Smooth muscle cell (in vitro differentiated cells): ENCODE results near the gene SHBG. TPM values are rescaled to one million over a fixed set of nuclear protein-coding genes. Genes with fewer than 3 reads are reported as not detected.

Source experiments
- DNase-seq: peaks from one replicate; lab custom pipeline; 2025; ENCODE audit not compliant: unreplicated experiment; lab: John Stamatoyannopoulos, UW
- H2AFZ ChIP-seq: fragments of 200-600 bp; sonication (generic); 2 replicates; pipeline ENCODE4 v1.6.0; 2016; ENCODE audit warnings: antibody characterized with exemption, low read depth, mild to moderate bottlenecking
- H3F3A ChIP-seq: fragments of 200-600 bp; sonication (generic); 2 replicates; pipeline ENCODE4 v1.6.0; 2017; ENCODE audit warnings: antibody characterized with exemption, low read depth
- H3K27ac ChIP-seq: fragments of 200-600 bp; sonication (generic); 2 replicates; pipeline ENCODE4 v1.5.1; 2016; ENCODE audit warnings: low read depth, mild to moderate bottlenecking
- H3K27me3 ChIP-seq: fragments of 200-600 bp; sonication (generic); 2 replicates; pipeline ENCODE4 v1.6.1; 2016; ENCODE audit warnings: low read depth, mild to moderate bottlenecking
- H3K36me3 ChIP-seq: fragments of 200-600 bp; sonication (generic); 2 replicates; pipeline ENCODE4 v1.5.1; 2016; ENCODE audit warnings: low read depth
- H3K4me1 ChIP-seq: fragments of 200-600 bp; sonication (generic); 2 replicates; pipeline ENCODE4 v1.5.1; 2016; ENCODE audit warnings: low read depth
- H3K4me2 ChIP-seq: fragments of 200-600 bp; sonication (generic); 2 replicates; pipeline ENCODE4 v1.6.0; 2016; ENCODE audit warnings: mild to moderate bottlenecking
- H3K4me3 ChIP-seq: fragments of 200-600 bp; sonication (generic); 2 replicates; pipeline ENCODE4 v1.5.1; 2016; ENCODE audit warnings: mild to moderate bottlenecking
- H3K79me2 ChIP-seq: fragments of 200-600 bp; sonication (generic); 2 replicates; pipeline ENCODE4 v1.6.0; 2016; ENCODE audit warnings: low read depth, mild to moderate bottlenecking
- H3K9ac ChIP-seq: fragments of 200-600 bp; sonication (generic); 2 replicates; pipeline ENCODE4 v1.6.0; 2016; ENCODE audit warnings: low read depth
- H3K9me3 ChIP-seq: fragments of 200-600 bp; sonication (generic); replicated peaks from 2 replicates; pipeline ENCODE4 v1.5.1; 2016; ENCODE audit warnings: low read depth
- H4K20me1 ChIP-seq: fragments of 200-600 bp; sonication (generic); 2 replicates; pipeline ENCODE4 v1.6.0; 2016; ENCODE audit warnings: low read depth
- CTCF ChIP-seq: fragments of 200-600 bp; sonication (generic); IDR thresholded peaks from 2 replicates; pipeline ENCODE4 v1.5.1; 2017; ENCODE audit warnings: borderline replicate concordance, mild to moderate bottlenecking, antibody characterized with exemption; ENCODE audit not compliant: insufficient read depth, poor library complexity, severe bottlenecking
- WGBS: methylation state at CpG from one replicate; pipeline ENCODE4 v1.1.7; 2016; ENCODE audit warnings: low lambda C conversion rate; 5-methylcytosine and 5-hydroxymethylcytosine counted together
- polyA plus RNA-seq: library from polyadenylated mRNA; unstranded; fragments of >200 nt; fragmentation: Nextera tagmentation; extraction: Ambion mirVana; gene quantifications from 2 replicates; pipeline ENCODE4 v1.2.1, GENCODE V29; 2016
- total RNA-seq: library from RNA; depleted of rRNA; stranded (reverse); fragments of >200 nt; gene quantifications from 2 replicates; pipeline ENCODE4 v1.2.3, GENCODE V29; 2014

The SHBG gene
- total and polyA plus RNA-seq, 2 experiments from 2014 or later = 0.88 TPM; not detected in 1

- no peak for TF ChIP-seq CTCF
- H3K4me1 ChIP-seq = peaks cover 11% of the 10 kb centered on the region
- H2AFZ ChIP-seq = no peak overlapping the region
- 93% methylated on average over 17 of the region's 17 CpGs for WGBS
- H3K27me3 ChIP-seq = peaks cover 11% of the 10 kb centered on the region
- no peak for DNase-seq
- no peaks in the 10 kb centered on the region for H3K36me3 ChIP-seq
- no peak overlapping the region for H3K9ac ChIP-seq
- no peak overlapping the region for H3K27ac ChIP-seq
- no peaks in the 10 kb centered on the region for H3K79me2 ChIP-seq
- H3K4me3 ChIP-seq = no peak overlapping the region
- H3F3A ChIP-seq = no peaks in the 10 kb centered on the region
- no peak overlapping the region for H3K4me2 ChIP-seq
- no peaks in the 10 kb centered on the region for H3K9me3 ChIP-seq
- H4K20me1 ChIP-seq = no peaks in the 10 kb centered on the region
These were observed 25.6 kb downstream of the SHBG start for GRCh38 chr17:7655541-7655840.

GRCh38 chr17:7656958-7657609 is 27.1 kb downstream of the SHBG start:
- WGBS = 19% methylated on average over 10 of the region's 10 CpGs

GRCh38 chr17:7667656-7668406 is 37.9 kb downstream of the SHBG start:
- Histone ChIP-seq H3K9ac (no peak overlapping the region), H3K4me2 (no peak overlapping the region), H3K9me3 (no peaks in the 10 kb centered on the region), H3K4me3 (no peak overlapping the region), H3K79me2 (no peaks in the 10 kb centered on the region), H4K20me1 (no peaks in the 10 kb centered on the region), H3K36me3 (no peaks in the 10 kb centered on the region), H3K27ac (no peak overlapping the region), H3F3A (no peaks in the 10 kb centered on the region), H3K4me1 (no peaks in the 10 kb centered on the region), H3K27me3 (no peaks in the 10 kb centered on the region), H2AFZ (no peak overlapping the region)
- DNase-seq = no peak
- no peak for TF ChIP-seq CTCF
- 94% methylated on average over 10 of the region's 10 CpGs for WGBS

More at GRCh38 chr17:7656958-7657609, 27.1 kb downstream of the SHBG start:
- H3F3A ChIP-seq = no peaks in the 10 kb centered on the region
- H4K20me1 ChIP-seq = no peaks in the 10 kb centered on the region
- H3K4me2 ChIP-seq = peak overlapping the region; percentile 1
- TF ChIP-seq CTCF = no peak
- no peak overlapping the region for H3K9ac ChIP-seq
- no peaks in the 10 kb centered on the region for H3K9me3 ChIP-seq
- no peaks in the 10 kb centered on the region for H3K79me2 ChIP-seq
- H3K27ac ChIP-seq = no peak overlapping the region
- no peaks in the 10 kb centered on the region for H3K27me3 ChIP-seq
- peaks cover 5% of the 10 kb centered on the region for H3K4me1 ChIP-seq
- no peak overlapping the region for H3K4me3 ChIP-seq
- no peak overlapping the region for H2AFZ ChIP-seq
- no peak for DNase-seq
- H3K36me3 ChIP-seq = no peaks in the 10 kb centered on the region
